ENCODE measurements around the gene SIRT7.

SIRT7 gene

DNA sequence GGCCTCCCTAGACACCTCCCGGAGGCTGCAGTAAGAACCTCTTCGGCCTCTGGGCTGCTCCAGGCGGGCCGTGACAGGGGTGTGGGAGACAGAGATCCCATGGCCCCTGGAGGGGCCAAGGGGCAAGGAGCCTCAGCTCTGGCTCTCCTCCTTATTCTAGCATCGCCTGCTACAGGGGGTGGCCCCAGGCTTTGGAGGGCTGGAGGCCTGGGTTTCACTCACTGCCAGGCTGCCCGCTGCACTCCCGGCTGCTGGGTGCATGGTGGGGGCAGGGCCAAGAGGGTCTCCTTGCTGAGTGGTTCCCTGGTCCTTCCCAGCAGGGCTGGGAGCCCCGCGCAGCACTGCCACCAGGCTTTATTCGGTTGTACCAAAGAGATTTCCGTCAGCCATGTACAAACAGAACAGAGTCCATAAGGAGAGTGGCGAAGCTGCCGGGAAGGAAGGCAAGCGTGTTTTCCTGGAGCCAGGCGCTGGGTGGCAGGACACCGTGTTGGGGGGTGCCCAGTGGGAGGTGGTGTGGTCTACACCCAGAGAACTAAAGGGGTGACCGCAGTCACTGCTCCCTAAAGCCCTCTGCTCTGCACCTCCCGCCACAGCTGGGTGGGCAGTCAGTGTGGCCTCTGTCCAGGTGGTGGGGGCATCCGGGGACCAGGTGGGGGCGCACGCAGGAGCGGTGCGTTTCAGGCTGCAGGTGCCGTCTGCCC, 13.9 kb downstream of the SIRT7 start:
- no peak for DNase-seq

DNA sequence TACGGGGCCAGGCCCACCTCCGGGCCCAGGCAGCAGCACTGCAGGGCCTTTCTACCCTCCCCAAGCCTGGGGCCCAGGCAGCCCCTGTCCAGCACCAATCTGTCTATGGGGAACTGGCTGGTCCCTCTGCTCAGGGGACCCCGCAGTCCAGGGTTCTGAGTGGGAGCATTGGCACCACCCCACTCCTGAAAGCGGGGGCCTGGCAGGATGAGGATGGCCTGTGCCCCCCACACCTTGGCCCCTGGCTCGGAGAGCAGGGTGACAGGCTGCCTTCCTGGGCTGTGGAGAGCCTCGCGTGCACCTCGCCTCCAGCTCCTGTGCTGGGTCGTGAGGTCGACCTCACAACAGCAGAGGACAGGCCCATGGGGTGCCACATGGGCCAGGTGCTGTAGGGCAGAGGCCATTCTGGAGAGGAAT, 14.6 kb downstream of the SIRT7 start:
- no peak for DNase-seq

DNA sequence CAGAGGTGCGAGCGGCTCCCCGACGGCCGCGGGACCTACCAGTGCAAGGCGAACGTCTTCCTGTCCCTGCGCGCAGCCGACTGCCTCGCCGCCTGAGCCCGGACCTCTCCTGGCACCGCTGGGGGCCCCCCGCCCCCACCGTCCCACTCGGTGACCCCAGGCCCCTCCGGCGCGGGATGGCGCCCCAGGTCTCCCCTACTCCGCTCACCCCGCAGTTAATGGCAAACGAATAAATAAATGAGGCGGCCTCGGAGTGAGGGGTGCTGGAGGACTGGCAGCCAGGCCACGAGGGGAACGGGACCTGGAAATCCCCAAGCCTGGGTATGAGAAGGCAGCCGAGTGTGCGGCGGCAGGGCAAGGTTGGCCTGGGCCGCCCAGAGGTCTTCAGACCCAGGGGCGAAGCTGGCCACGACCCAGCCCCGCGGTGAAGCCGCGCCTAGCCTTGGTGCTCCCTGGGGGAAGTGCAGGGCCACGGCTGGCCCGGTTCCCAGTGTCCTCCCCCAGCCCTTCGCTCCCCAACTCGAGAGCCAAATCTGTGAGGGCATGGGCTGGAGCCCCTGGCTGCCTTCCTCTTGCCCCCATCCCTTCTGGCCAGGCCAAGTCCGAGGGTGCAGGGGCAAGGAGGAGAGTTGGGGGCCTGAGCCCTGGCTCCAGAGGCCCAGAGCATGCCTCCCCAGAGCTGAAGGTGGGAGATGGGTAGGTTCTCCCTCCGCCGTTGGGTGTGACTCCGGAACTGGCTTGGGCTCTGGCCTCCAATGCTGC, 15.1 kb downstream of the SIRT7 start:
- DNase-seq: no peak

DNA sequence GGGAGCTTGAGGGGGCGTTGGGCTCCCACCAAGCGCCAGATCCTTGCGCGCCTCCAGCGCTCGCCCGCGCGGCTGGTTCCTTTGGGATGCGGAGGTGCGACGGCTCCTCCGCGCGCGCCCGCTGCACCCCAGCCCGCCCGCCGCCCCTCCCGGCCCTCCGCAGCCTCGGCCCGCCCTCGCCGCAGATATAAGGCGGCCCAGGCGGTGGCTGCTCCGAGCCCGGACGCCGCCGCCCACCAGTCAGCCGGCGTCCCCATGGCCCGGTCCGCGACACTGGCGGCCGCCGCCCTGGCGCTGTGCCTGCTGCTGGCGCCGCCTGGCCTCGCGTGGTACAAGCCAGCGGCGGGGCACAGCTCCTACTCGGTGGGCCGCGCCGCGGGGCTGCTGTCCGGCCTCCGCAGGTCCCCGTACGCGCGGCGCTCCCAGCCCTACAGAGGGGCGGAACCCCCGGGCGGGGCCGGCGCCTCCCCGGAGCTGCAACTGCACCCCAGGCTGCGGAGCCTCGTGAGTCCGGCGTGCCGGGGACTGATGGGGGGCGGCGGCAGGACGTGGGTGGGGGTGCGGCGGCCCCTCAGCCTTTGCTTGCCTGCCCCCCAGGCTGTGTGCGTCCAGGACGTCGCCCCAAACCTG, 15.8 kb downstream of the SIRT7 start, which contains the start of gene NPB:
Gene NPB (plus strand): TSS at position 216 of the 630 bp plus-strand sequence. CDS start 40 bp downstream, at position 256.
- no peak for DNase-seq

- DNase-seq: no peak
These were observed 16.6 kb downstream of the SIRT7 start for GRCh38 chr17:81901167-81902022.

DNA sequence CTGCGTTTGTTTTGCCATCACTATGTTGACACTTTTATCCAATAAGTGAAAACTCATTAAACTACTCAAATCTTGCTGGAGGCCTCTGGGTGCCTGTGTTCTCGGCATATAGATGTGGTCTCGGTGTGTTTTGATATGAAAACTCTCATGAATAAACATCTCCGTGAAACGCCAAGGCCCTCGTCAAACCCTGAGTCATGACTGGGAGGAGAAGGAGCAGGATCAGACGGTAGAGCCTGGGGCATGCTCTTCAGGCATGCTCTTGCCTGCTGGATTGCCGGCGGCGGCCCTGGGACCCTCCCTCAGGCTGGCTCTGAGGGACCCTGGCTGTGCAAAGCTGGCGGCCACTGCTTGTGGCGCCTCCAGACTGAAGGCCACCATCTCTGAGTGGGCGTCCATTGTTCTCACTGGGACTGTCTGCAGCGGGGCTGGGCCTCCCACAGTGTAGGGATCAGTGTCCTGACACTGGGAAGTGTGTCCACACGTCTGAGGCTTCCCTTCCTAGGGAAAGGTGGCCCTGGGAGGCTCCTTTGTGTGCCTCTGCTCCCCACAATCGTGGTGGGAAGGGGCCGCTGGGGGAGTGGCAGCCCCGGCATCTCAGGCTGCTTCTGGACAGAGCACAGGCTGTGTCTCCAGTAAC, 17.7 kb downstream of the SIRT7 start:
- DNase-seq: no peak

GRCh38 chr17:81899514-81900166, 18.3 kb downstream of the SIRT7 start:
- no peak for DNase-seq

DNA sequence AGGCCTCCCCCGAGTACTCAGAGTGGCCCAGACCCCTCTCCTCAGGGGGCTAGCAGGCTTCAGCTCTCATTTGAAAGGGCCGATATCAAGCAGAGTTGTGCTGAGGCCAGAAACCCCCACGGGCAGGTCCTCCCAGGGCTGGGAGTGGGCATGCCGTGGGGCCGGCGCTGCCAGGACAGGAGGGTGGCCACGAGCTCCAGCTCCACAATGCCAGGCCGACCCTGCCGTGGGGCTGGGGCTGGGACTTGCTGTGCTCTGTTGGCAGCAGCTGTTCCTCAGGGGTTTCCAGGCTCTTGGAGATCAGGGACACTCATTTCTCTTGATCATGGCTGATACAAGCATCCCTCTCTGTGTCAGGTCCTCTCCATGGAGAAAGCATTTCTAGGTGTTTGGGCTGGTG, 19.1 kb downstream of the SIRT7 start:
- DNase-seq: no peak

- peak; percentile 81 for DNase-seq
These were observed 19.7 kb downstream of the SIRT7 start for GRCh38 chr17:81898029-81898866.

DNA sequence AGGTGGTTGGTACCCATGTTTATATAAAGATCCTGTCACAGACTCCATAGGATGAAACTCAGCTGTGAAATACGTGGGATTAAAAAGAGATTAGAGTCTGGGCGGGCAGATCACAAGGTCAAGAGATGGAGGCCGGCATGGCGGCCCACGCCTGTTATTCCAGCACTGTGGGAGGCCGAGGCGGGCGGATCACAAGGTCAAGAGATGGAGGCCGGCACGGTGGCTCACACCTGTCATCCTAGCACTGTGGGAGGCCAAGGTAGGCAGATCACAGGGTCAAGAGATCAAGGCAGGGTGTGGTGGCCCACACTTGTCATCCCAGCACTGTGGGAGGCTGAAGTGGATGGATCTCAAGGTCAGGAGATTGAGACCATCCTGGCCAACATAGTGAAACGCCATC, 22.6 kb downstream of the SIRT7 start:
- no peak for DNase-seq

DNA sequence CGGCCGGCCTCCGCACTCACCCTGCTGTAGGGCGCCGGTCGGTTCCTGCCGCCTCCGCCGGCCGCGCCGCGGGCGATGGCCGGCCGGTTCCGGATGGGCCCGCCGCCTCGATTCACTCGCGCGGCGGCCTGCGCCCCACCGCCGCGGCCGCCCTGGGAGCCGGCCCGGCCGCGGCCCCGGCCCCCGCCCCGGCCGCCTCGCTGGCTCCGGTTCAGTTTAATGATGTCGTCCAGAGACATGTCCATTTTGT, 26.7 kb downstream of the SIRT7 start:
- DNase-seq: no peak

- DNase-seq: no peak
These were observed 27.3 kb downstream of the SIRT7 start for GRCh38 chr17:81890447-81891302.

DNA sequence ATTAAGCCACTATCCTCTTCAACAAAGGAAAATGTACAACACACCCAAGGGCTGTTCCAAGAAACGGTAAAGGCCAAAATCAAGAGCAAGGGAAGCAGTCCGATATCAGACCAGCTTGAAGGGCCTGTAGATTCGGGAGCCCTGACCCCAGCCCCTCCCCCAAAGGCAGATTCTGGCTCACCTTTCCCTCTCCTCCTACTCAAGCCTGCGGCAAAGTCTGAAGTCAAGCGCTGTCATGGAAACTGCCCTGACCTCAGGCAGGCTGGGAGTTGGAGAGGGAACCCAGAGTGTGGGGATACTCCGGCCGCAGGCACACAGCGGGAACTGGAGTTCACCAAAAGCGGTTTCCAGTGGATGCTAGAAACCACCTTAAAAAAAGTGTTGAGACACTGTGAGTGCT, 28.4 kb downstream of the SIRT7 start:
- no peak for DNase-seq

DNA sequence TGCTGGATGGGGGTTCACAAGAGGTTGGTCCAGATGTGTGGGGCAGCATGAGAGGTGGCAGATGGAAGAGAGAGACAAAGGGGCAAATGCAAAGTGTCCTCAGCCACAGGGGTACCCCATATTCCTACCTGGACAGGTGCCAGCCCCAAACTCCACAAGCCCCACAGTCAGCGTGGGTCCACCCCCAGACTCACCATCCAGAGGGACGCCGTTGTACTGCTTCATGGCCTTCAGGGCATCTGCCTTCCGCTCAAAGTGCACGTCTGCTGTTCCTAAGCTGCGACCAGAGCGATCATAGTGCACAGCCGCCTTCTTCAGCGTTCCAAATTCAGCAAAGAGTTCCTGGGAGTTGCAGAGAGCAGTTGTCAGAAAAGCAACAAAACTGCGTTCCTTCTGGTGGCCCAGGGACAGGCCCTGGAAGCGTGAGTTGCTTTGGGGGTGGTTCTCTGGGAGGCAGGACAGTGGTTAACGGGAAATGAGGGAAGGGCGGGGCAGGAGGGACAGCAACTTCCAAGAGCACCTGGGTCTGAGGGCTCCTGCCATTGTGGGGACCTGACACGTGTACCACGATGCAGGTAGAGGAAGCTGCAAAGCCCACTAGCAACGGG, 28.9 kb downstream of the SIRT7 start:
- DNase-seq: no peak

DNA sequence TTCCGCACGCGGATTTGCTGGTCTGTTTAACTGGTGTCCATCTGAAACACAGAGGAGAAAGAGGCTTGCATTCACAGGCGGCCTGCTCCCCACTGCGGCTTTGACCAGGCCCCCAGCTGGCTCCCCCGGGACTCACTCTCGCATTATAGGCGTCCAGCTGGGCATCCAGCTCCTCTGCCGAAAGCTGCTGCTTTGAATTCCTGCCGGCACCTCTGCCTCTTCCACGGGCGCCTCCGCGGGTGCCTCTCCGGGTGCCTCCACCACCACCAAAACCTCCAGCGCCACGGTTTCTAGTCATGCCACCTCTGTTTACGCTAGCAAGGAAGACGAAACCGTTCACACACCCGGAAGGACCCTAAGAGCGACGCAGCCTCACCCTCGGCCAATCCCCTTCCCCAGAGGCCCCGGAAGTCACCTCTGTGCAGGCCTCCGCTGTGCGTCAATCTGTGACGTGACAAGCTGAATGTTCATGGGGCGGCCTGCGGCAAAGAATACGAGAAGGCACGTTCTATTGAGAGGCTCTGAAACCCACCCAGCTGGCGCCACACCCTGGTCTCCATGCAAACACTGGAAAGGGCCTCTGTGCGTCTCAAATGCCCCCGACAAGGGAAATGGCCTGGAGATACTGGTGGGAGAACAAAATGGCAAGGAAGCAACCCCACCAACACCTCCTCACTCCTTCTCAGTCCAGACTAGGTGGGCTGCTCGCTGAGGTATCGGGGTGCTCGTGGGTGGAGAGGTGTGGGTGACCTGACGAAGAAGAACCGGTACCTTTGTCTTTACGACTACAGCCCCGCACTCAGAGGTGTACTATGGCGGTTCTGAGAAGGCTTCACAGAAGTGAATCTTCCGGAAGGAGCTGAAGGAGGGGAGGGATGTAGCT, 29.6 kb downstream of the SIRT7 start:
- no peak for DNase-seq

- DNase-seq: no peak
These were observed 32.0 kb downstream of the SIRT7 start for GRCh38 chr17:81885869-81886548.

DNA sequence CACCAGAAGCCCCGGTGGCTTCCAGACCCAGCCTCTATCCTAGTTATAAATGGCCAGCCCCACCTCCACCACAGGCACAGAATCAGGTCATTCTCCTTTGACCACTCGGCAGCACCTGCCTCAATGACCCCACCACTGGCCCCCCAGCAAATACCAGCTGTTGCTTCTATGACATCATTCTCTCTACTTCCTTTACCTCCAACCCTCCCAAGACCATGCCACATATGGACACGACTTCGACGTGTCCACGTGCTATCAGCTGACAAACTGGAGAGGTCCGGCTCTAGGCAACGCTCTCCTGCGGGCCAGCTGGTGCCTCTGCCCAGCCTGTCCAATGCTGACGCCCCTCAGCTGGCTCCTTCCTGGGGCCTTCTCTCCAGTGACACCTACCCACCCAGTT, 32.5 kb downstream of the SIRT7 start:
- DNase-seq: no peak

- DNase-seq: no peak
These were observed 33.0 kb downstream of the SIRT7 start for GRCh38 chr17:81884968-81885367.

Measured in fibroblast of upper back skin (primary cell).